ENCODE measurements around the gene SLC9A3.

The SLC9A3 gene

DNA sequence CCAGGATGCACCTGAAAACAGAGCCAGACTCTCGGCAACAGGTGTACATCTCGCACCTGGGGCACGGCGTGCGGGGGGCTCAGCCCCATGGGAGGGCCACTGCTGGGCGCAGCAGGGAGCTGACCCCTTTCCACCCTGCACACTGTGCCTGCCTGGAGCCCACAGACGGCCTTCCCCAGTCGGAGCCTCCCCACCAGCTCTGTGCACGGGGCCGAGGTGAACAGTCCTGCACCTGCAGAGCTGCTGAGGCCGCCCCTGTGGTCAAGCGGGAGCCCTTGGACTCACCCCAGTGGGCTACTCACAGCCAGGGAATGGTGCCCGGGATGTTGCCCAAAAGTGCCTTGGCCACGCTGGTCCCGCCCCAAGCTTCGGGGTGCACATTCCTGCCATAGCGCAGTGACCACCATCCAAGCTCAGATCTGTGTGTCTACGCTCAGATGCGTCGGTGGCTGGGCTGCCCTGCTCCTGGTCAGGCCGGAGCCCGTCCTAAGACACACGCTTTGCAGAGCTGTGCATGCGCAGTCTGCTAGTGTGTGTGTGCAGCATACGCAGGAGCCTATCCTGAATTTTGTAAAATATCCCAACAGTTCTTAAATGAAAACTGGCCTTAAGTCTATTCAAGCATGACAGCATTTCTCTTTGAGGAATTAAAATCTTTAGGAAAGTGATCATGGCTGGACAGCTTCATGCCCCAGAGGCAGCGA, 89.7 kb downstream of the SLC9A3 start:
- Histone ChIP-seq H3K79me1 (ENCODE audit: low read length) (no peaks in the 10 kb centered on the region), H3K4me2 (ENCODE audit: low read length) (no peak overlapping the region), H3K23ac (ENCODE audit: low read length) (no peak overlapping the region), H3K79me2 (ENCODE audit: control insufficient read depth, insufficient read depth, low read length, poor library complexity) (no peaks in the 10 kb centered on the region), H3K18ac (ENCODE audit: low read length) (no peak overlapping the region), H4K8ac (ENCODE audit: low read depth, low read length) (no peak overlapping the region), H2BK120ac (ENCODE audit: insufficient read depth, low read length, poor library complexity) (no peak overlapping the region), H3K36me3 (ENCODE audit: control insufficient read depth in 1 of 2, insufficient read depth in 2 of 2, low read length in 2 of 2) (no peaks in the 10 kb centered on the region), H2AFZ (ENCODE audit: insufficient read depth, low read length, poor library complexity) (no peak overlapping the region), H2AK5ac (ENCODE audit: low read length) (no peak overlapping the region), H3K14ac (ENCODE audit: low read length) (no peak overlapping the region), H3K9me3 (ENCODE audit: insufficient read depth, low read depth, low read length) (no peaks in the 10 kb centered on the region), H3K4me3 (ENCODE audit: low read depth, low read length) (peak overlapping the region; percentile 30), H3K4me1 (ENCODE audit: control insufficient read depth in 1 of 2, insufficient read depth in 2 of 2, low read length in 2 of 2) (no peaks in the 10 kb centered on the region), H2BK12ac (ENCODE audit: low read length) (no peak overlapping the region), H3K9ac (ENCODE audit: low read length) (no peak overlapping the region), H3K4ac (ENCODE audit: low read depth, low read length) (no peak overlapping the region), H3K27ac (ENCODE audit: low read depth, low read length) (no peak overlapping the region), H3K27me3 (ENCODE audit: insufficient read depth, low read length) (no peaks in the 10 kb centered on the region), H4K12ac (ENCODE audit: low read depth, low read length) (no peak overlapping the region), H4K91ac (ENCODE audit: low read depth, low read length) (no peak overlapping the region), H2BK5ac (ENCODE audit: low read depth, low read length, poor library complexity) (no peak overlapping the region)
- WGBS (ENCODE audit: extremely low coverage, insufficient coverage, insufficient read length): no CpG with 5 or more reads among the region's 26 CpGs
- no peak for DNase-seq

DNA sequence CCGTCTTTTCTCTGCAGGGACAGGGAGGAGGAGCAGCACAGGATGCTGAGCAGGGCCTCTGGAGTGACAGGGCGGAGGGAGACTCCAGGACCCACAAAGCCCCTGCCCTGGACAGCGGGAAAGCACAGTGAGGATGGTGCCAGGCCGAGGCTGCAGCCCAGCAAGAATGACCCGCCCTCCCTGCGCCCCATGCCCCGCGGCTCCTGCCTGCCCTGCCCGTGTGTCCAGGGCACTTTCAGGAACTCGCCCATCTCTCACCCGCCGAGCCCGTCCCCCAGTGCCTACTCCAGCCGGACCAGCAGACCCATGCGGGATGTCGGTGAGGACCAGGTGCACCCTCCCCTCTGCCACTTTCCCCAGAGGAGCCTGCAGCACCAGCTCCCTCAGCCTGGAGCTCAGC, 90.4 kb downstream of the SLC9A3 start:
- no peak overlapping the region for H3K4me2 ChIP-seq (ENCODE audit: low read length)
- WGBS (ENCODE audit: extremely low coverage, insufficient coverage, insufficient read length): no CpG with 5 or more reads among the region's 16 CpGs

DNA sequence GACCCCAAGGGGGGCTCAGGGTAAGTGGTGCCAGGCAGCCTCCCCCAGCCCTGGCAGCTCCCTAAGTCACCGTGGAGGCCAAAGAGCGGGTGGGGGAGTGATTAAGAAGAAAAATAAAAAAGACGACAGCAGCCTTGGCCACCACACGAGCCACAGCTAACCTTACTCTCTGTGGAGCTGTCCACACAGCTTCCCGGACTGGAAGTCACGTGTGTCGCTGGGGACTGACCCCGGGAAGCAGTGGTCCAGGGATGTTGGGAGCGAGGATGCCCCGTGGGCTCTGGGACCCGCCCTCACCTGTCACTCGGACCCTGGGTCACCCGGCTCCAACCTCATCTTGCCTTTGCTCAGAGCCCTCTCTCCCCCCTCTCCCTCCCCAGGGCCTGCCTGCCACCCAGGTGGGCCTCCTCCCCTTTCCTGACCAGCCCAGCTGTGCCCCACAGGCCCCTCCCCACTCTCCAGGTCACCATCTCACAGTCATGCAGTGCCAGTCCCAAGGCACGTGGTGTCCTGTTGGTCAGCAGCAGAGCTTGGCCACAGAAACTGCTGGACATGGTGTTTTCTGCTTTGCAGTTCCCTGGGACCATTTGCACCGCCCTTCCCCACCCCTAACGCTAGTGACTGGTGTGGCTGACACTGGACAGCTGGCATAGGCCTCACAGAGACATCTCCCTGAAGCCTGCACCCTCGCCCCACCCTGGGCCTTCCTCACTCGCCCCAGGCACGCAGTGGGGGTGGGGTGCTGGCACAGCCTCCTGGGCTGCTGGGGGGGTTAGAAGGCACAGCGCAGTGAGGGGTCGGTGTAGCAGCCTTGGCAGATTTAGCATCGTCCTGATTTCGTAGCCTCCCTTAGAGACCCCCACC, 91.1 kb downstream of the SLC9A3 start:
- H3K14ac ChIP-seq (ENCODE audit: low read length): no peak overlapping the region
- H3K23ac ChIP-seq (ENCODE audit: low read length): no peak overlapping the region
- no peak overlapping the region for H2BK5ac ChIP-seq (ENCODE audit: low read depth, low read length, poor library complexity)
- H3K27me3 ChIP-seq (ENCODE audit: insufficient read depth, low read length): no peaks in the 10 kb centered on the region
- H3K79me2 ChIP-seq (ENCODE audit: control insufficient read depth, insufficient read depth, low read length, poor library complexity): no peaks in the 10 kb centered on the region
- no peak for DNase-seq
- no peak overlapping the region for H2BK120ac ChIP-seq (ENCODE audit: insufficient read depth, low read length, poor library complexity)
- H3K27ac ChIP-seq (ENCODE audit: low read depth, low read length): no peak overlapping the region
- no peak overlapping the region for H2BK12ac ChIP-seq (ENCODE audit: low read length)
- no CpG with 5 or more reads among the region's 23 CpGs for WGBS (ENCODE audit: extremely low coverage, insufficient coverage, insufficient read length)
- H3K36me3 ChIP-seq (ENCODE audit: control insufficient read depth in 1 of 2, insufficient read depth in 2 of 2, low read length in 2 of 2): no peaks in the 10 kb centered on the region
- H4K91ac ChIP-seq (ENCODE audit: low read depth, low read length): no peak overlapping the region
- no peak overlapping the region for H4K12ac ChIP-seq (ENCODE audit: low read depth, low read length)
- no peak overlapping the region for H3K9ac ChIP-seq (ENCODE audit: low read length)
- H3K4me3 ChIP-seq (ENCODE audit: low read depth, low read length): no peak overlapping the region
- no peak overlapping the region for H3K4me2 ChIP-seq (ENCODE audit: low read length)
- no peaks in the 10 kb centered on the region for H3K79me1 ChIP-seq (ENCODE audit: low read length)
- no peak overlapping the region for H2AK5ac ChIP-seq (ENCODE audit: low read length)
- H3K4ac ChIP-seq (ENCODE audit: low read depth, low read length): no peak overlapping the region
- no peak overlapping the region for H4K8ac ChIP-seq (ENCODE audit: low read depth, low read length)
- no peak overlapping the region for H2AFZ ChIP-seq (ENCODE audit: insufficient read depth, low read length, poor library complexity)
- no peak overlapping the region for H3K18ac ChIP-seq (ENCODE audit: low read length)
- H3K4me1 ChIP-seq (ENCODE audit: control insufficient read depth in 1 of 2, insufficient read depth in 2 of 2, low read length in 2 of 2): no peaks in the 10 kb centered on the region
- H3K9me3 ChIP-seq (ENCODE audit: insufficient read depth, low read depth, low read length): peaks cover 1% of the 10 kb centered on the region

More for the DNA sequence above, 90.4 kb downstream of the SLC9A3 start:
- Histone ChIP-seq H3K9ac (ENCODE audit: low read length) (no peak overlapping the region), H3K36me3 (ENCODE audit: control insufficient read depth in 1 of 2, insufficient read depth in 2 of 2, low read length in 2 of 2) (no peaks in the 10 kb centered on the region), H2AK5ac (ENCODE audit: low read length) (no peak overlapping the region), H4K8ac (ENCODE audit: low read depth, low read length) (no peak overlapping the region), H3K27ac (ENCODE audit: low read depth, low read length) (no peak overlapping the region), H2BK12ac (ENCODE audit: low read length) (no peak overlapping the region), H3K4me3 (ENCODE audit: low read depth, low read length) (no peak overlapping the region), H3K4ac (ENCODE audit: low read depth, low read length) (no peak overlapping the region), H3K23ac (ENCODE audit: low read length) (no peak overlapping the region), H4K91ac (ENCODE audit: low read depth, low read length) (no peak overlapping the region), H3K79me2 (ENCODE audit: control insufficient read depth, insufficient read depth, low read length, poor library complexity) (no peaks in the 10 kb centered on the region), H3K18ac (ENCODE audit: low read length) (no peak overlapping the region), H3K14ac (ENCODE audit: low read length) (no peak overlapping the region), H2BK120ac (ENCODE audit: insufficient read depth, low read length, poor library complexity) (no peak overlapping the region), H3K27me3 (ENCODE audit: insufficient read depth, low read length) (no peaks in the 10 kb centered on the region), H3K4me1 (ENCODE audit: control insufficient read depth in 1 of 2, insufficient read depth in 2 of 2, low read length in 2 of 2) (no peaks in the 10 kb centered on the region), H3K9me3 (ENCODE audit: insufficient read depth, low read depth, low read length) (no peaks in the 10 kb centered on the region), H4K12ac (ENCODE audit: low read depth, low read length) (no peak overlapping the region), H2BK5ac (ENCODE audit: low read depth, low read length, poor library complexity) (no peak overlapping the region), H3K79me1 (ENCODE audit: low read length) (no peaks in the 10 kb centered on the region), H2AFZ (ENCODE audit: insufficient read depth, low read length, poor library complexity) (no peak overlapping the region)
- no peak for DNase-seq

DNA sequence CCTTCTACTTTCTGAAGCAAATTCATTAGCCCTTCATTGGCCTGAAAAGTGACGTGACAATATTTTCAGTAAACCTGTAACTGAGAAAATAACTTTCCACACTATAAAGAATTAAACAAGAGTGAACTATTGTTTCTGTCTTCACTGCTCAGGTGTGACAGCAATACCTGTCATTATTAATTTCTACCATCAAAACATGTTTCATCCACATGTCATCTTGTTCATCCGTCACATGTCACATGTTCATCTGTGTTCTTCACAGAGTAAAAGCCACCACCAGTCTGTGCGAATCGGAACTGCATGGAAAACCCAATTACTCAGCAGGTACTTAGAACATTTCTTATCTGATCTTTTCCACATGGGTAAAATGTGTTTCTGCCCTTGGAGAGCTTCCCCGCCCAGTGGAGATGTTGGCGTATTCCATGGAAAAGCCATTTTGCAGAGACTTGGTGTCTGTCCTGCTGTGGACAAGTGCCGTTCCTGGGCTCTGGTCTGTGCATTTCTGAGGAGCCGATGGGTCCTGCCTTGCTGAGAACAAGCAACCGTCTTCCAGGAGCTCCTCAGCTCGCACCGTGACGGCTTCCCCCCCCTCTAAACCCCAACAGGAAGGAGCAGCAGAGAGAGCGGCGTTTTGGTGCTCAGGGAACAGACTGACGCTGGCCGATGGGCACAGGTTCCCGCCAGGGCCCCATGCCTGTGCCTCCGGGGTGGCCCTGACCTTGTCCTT, 91.9 kb downstream of the SLC9A3 start:
- Histone ChIP-seq H3K36me3 (ENCODE audit: control insufficient read depth in 1 of 2, insufficient read depth in 2 of 2, low read length in 2 of 2) (no peaks in the 10 kb centered on the region), H3K4me1 (ENCODE audit: control insufficient read depth in 1 of 2, insufficient read depth in 2 of 2, low read length in 2 of 2) (no peaks in the 10 kb centered on the region), H3K27ac (ENCODE audit: low read depth, low read length) (no peak overlapping the region), H3K14ac (ENCODE audit: low read length) (no peak overlapping the region), H2BK120ac (ENCODE audit: insufficient read depth, low read length, poor library complexity) (no peak overlapping the region), H3K9ac (ENCODE audit: low read length) (no peak overlapping the region), H3K18ac (ENCODE audit: low read length) (no peak overlapping the region), H3K9me3 (ENCODE audit: insufficient read depth, low read depth, low read length) (peaks cover 1% of the 10 kb centered on the region), H3K4ac (ENCODE audit: low read depth, low read length) (no peak overlapping the region), H2BK5ac (ENCODE audit: low read depth, low read length, poor library complexity) (no peak overlapping the region), H3K27me3 (ENCODE audit: insufficient read depth, low read length) (no peaks in the 10 kb centered on the region), H3K4me3 (ENCODE audit: low read depth, low read length) (no peak overlapping the region), H2AFZ (ENCODE audit: insufficient read depth, low read length, poor library complexity) (no peak overlapping the region), H3K79me2 (ENCODE audit: control insufficient read depth, insufficient read depth, low read length, poor library complexity) (no peaks in the 10 kb centered on the region), H3K79me1 (ENCODE audit: low read length) (no peaks in the 10 kb centered on the region), H3K4me2 (ENCODE audit: low read length) (no peak overlapping the region), H2AK5ac (ENCODE audit: low read length) (no peak overlapping the region), H2BK12ac (ENCODE audit: low read length) (no peak overlapping the region), H4K8ac (ENCODE audit: low read depth, low read length) (no peak overlapping the region), H4K12ac (ENCODE audit: low read depth, low read length) (no peak overlapping the region), H3K23ac (ENCODE audit: low read length) (no peak overlapping the region), H4K91ac (ENCODE audit: low read depth, low read length) (no peak overlapping the region)
- WGBS (ENCODE audit: extremely low coverage, insufficient coverage, insufficient read length): no CpG with 5 or more reads among the region's 18 CpGs
- no peak for DNase-seq
